H1 (cell line): ENCODE measurements around the gene NXPH3. TPM values are rescaled to one million over a fixed set of nuclear protein-coding genes. Genes with fewer than 3 reads are reported as not detected.

ENCODE experiments used
- CTCF ChIA-PET: fragments of 300-600 bp; sonication (Branson Sonifier 250); formaldehyde crosslinking; loops from one replicate; lab custom pipeline; 2021; ENCODE audit not compliant: partially characterized antibody; lab: Charles Lee
- POLR2A ChIA-PET: fragments of 300-600 bp; sonication (Branson Sonifier 250); formaldehyde crosslinking; loops from one replicate; lab custom pipeline; 2021; ENCODE audit warnings: inconsistent platforms; ENCODE audit not compliant: partially characterized antibody; lab: Charles Lee
- DNase-seq, 2 experiments: peaks; one replicate each; pipeline versions ENCODE4 v3.0.0 to v3.0.0-alpha.2; 2010 to 2022; ENCODE audit warnings: low spot score in 2 of 2, low read depth in 1 of 2, mixed read lengths in 1 of 2
- FAIRE-seq: peaks from 2 replicates; lab custom pipeline; 2011; peaks lifted over from hg19 to GRCh38; lab: Jason Lieb, UNC
- H2AFZ ChIP-seq: 2 replicates; pipeline ENCODE4 v1.8.1; 2012; ENCODE audit warnings: low read length, inconsistent platforms
- H2AK5ac ChIP-seq: 2 replicates; pipeline ENCODE4 v1.6.1; 2013; ENCODE audit warnings: low read depth, low read length
- H2BK120ac ChIP-seq: replicated peaks from 2 replicates; pipeline ENCODE3; 2013; ENCODE audit warnings: low read depth, low read length, inconsistent platforms
- H2BK12ac ChIP-seq: 2 replicates; pipeline ENCODE4 v1.6.1; 2013; ENCODE audit warnings: low read depth, low read length
- H2BK15ac ChIP-seq: 2 replicates; pipeline ENCODE4 v1.6.1; 2013; ENCODE audit warnings: low read length
- H2BK20ac ChIP-seq: 2 replicates; pipeline ENCODE4 v1.6.1; 2013; ENCODE audit warnings: low read length
- H2BK5ac ChIP-seq: 2 replicates; pipeline ENCODE4 v1.6.1; 2013; ENCODE audit warnings: low read depth, low read length
- H3K14ac ChIP-seq: 2 replicates; pipeline ENCODE4 v1.6.1; 2013; ENCODE audit warnings: inconsistent platforms; ENCODE audit not compliant: insufficient read length
- H3K18ac ChIP-seq: 2 replicates; pipeline ENCODE4 v1.6.1; 2013; ENCODE audit warnings: low read length; ENCODE audit errors: extremely low read depth
- H3K23ac ChIP-seq: 2 replicates; pipeline ENCODE4 v1.6.1; 2013; ENCODE audit warnings: inconsistent platforms; ENCODE audit not compliant: insufficient read length
- H3K23me2 ChIP-seq: 2 replicates; pipeline ENCODE4 v1.6.1; 2013; ENCODE audit warnings: low read depth, low read length
- H3K27ac ChIP-seq: 2 replicates; pipeline ENCODE4 v1.6.1; 2011; ENCODE audit warnings: low read depth, low read length, inconsistent platforms
- H3K27me3 ChIP-seq, 4 experiments: replicated peaks in 1 of 4; 1 replicate in 1 of 4; 2 replicates in 3 of 4; pipeline versions ENCODE4 v1.6.1 to v1.8.1; 2011 to 2013; ENCODE audit warnings: low read length in 3 of 4, mild to moderate bottlenecking in 3 of 4, inconsistent platforms in 2 of 4, mixed read lengths in 2 of 4, moderate library complexity in 1 of 4; ENCODE audit not compliant: control insufficient read depth in 3 of 4, insufficient read depth in 3 of 4; ENCODE audit errors: extremely low read depth in 1 of 4
- H3K36me3 ChIP-seq, 4 experiments: 2 replicates each; pipeline versions ENCODE4 v1.6.1 to v1.8.1; 2011 to 2013; ENCODE audit warnings: mild to moderate bottlenecking in 4 of 4, low read length in 3 of 4, moderate library complexity in 2 of 4, control low read depth in 1 of 4, inconsistent platforms in 1 of 4; ENCODE audit not compliant: insufficient read depth in 4 of 4, control insufficient read depth in 2 of 4
- H3K4ac ChIP-seq: replicated peaks from 2 replicates; pipeline ENCODE3; 2013; ENCODE audit warnings: low read length, low read depth, mixed read lengths, inconsistent platforms; ENCODE audit not compliant: insufficient read length
- H3K4me1 ChIP-seq, 4 experiments: replicated peaks in 1 of 4; 1 replicate in 1 of 4; 2 replicates in 3 of 4; pipeline versions ENCODE4 v1.6.1 to v1.8.1; 2011 to 2013; ENCODE audit warnings: low read length in 3 of 4, inconsistent platforms in 2 of 4, mixed read lengths in 1 of 4; ENCODE audit not compliant: insufficient read depth in 4 of 4, control insufficient read depth in 3 of 4
- H3K4me2 ChIP-seq, 2 experiments: 2 replicates each; pipeline versions ENCODE4 v1.6.1 to v1.8.1; 2011 to 2013; ENCODE audit warnings: low read depth in 2 of 2, low read length in 2 of 2, control low read depth in 1 of 2, inconsistent platforms in 1 of 2, mild to moderate bottlenecking in 1 of 2; ENCODE audit not compliant: insufficient read depth in 1 of 2
- H3K4me3 ChIP-seq, 4 experiments: fragments of 200-600, 300-600 bp in 1 of 4; sonication (generic), shearing (Covaris generic), sonication (Bioruptor Twin) in 1 of 4; 2 replicates each; pipeline versions ENCODE4 v1.5.1 to v1.8.1; 2011 to 2016; ENCODE audit warnings: low read length in 4 of 4, low read depth in 3 of 4, control low read depth in 2 of 4, inconsistent platforms in 2 of 4, mild to moderate bottlenecking in 2 of 4, mixed read lengths in 1 of 4, moderate library complexity in 1 of 4; ENCODE audit not compliant: insufficient read depth in 2 of 4; ENCODE audit errors: extremely low read depth in 1 of 4
- H3K56ac ChIP-seq: replicated peaks from 2 replicates; pipeline ENCODE3; 2013; ENCODE audit warnings: low read depth, mild to moderate bottlenecking, mixed read lengths, low read length, inconsistent platforms; ENCODE audit not compliant: insufficient read length
- H3K79me1 ChIP-seq: 2 replicates; pipeline ENCODE4 v1.6.1; 2013; ENCODE audit warnings: low read depth, low read length, control low read depth
- H3K79me2 ChIP-seq, 2 experiments: 2 replicates each; pipeline versions ENCODE4 v1.6.1 to v1.8.1; 2012 to 2013; ENCODE audit warnings: low read length in 2 of 2, mild to moderate bottlenecking in 2 of 2, inconsistent platforms in 1 of 2; ENCODE audit not compliant: insufficient read depth in 2 of 2, control insufficient read depth in 1 of 2
- H3K9ac ChIP-seq, 4 experiments: replicated peaks in 1 of 4; 1 replicate in 1 of 4; 2 replicates in 3 of 4; pipeline versions ENCODE4 v1.6.1 to v1.8.1; 2011 to 2013; ENCODE audit warnings: low read depth in 3 of 4, low read length in 3 of 4, control low read depth in 2 of 4, mild to moderate bottlenecking in 2 of 4, moderate library complexity in 2 of 4, inconsistent platforms in 1 of 4; ENCODE audit errors: extremely low read depth in 1 of 4
- H3K9me3 ChIP-seq, 2 experiments: 2 replicates each; pipeline versions ENCODE4 v1.6.1 to v1.8.1; 2012 to 2013; ENCODE audit warnings: mild to moderate bottlenecking in 2 of 2, moderate library complexity in 2 of 2, control low read depth in 1 of 2, inconsistent platforms in 1 of 2, low read depth in 1 of 2, low read length in 1 of 2, mixed read lengths in 1 of 2; ENCODE audit not compliant: insufficient read depth in 2 of 2
- H4K20me1 ChIP-seq, 2 experiments: replicated peaks in 1 of 2; 2 replicates each; pipeline versions ENCODE3 to v1.8.1; 2011 to 2013; ENCODE audit warnings: inconsistent platforms in 2 of 2, low read length in 2 of 2, mild to moderate bottlenecking in 1 of 2; ENCODE audit not compliant: insufficient read depth in 2 of 2, control insufficient read depth in 1 of 2
- H4K5ac ChIP-seq: 2 replicates; pipeline ENCODE4 v1.6.1; 2013; ENCODE audit warnings: low read length, low read depth, mixed read lengths, inconsistent platforms; ENCODE audit not compliant: insufficient read length
- H4K8ac ChIP-seq: 2 replicates; pipeline ENCODE4 v1.8.0; 2013; ENCODE audit warnings: mild to moderate bottlenecking, moderate library complexity, low read length, inconsistent platforms; ENCODE audit not compliant: insufficient read depth; ENCODE audit errors: extremely low read depth
- H4K91ac ChIP-seq: replicated peaks from 2 replicates; pipeline ENCODE3; 2013; ENCODE audit warnings: low read length, mixed read lengths, inconsistent platforms; ENCODE audit not compliant: insufficient read length
- CREB1 ChIP-seq: IDR thresholded peaks from 2 replicates; pipeline ENCODE4 v1.6.1; 2012; ENCODE audit warnings: inconsistent platforms
- KDM1A ChIP-seq: fragments of 200-600, 300-600 bp; sonication (generic); IDR thresholded peaks from 2 replicates; pipeline ENCODE4 v1.7.1; 2016; ENCODE audit warnings: mild to moderate bottlenecking, low read length, borderline replicate concordance
- PHF8 ChIP-seq: fragments of 200-600 bp; sonication (generic); conservative IDR thresholded peaks from 2 replicates; pipeline ENCODE4 v1.7.1; 2012; ENCODE audit warnings: low read depth, mild to moderate bottlenecking, inconsistent platforms, low read length, moderate library complexity
- POLR2A ChIP-seq, 2 experiments: IDR thresholded peaks; 1 replicate in 1 of 2; 2 replicates in 1 of 2; pipeline ENCODE4 v1.6.1; 2011; ENCODE audit warnings: low read depth in 2 of 2, low read length in 2 of 2, mild to moderate bottlenecking in 2 of 2; ENCODE audit errors: control extremely low read depth in 1 of 2
- RAD21 ChIP-seq, 2 experiments: IDR thresholded peaks in 1 of 2; conservative IDR thresholded peaks in 1 of 2; 2 replicates each; pipeline ENCODE4 v1.6.1; 2011; ENCODE audit warnings: low read depth in 2 of 2, low read length in 2 of 2, improper control_type of control experiment in 1 of 2, inconsistent platforms in 1 of 2, mild to moderate bottlenecking in 1 of 2, moderate library complexity in 1 of 2
- RBBP5 ChIP-seq: IDR thresholded peaks from 2 replicates; pipeline ENCODE4 v1.7.1; 2012; ENCODE audit warnings: low read depth, mild to moderate bottlenecking, inconsistent platforms, low read length, moderate library complexity, borderline replicate concordance
- SIRT6 ChIP-seq: IDR thresholded peaks from one replicate; pipeline ENCODE4 v1.7.1; 2012; ENCODE audit warnings: low read length, inconsistent platforms
- SP2 ChIP-seq: IDR thresholded peaks from 2 replicates; pipeline ENCODE4 v1.6.1; 2012; ENCODE audit warnings: mild to moderate bottlenecking, low read length, inconsistent platforms
- SP4 ChIP-seq: IDR thresholded peaks from 2 replicates; pipeline ENCODE4 v1.6.1; 2012; ENCODE audit warnings: low read length, inconsistent platforms
- WGBS, 2 experiments: shearing (Covaris generic) in 1 of 2; methylation state at CpG; one replicate each; pipeline versions ENCODE4 v1.1.6 to v1.1.7; 2013 to 2015; ENCODE audit warnings: low lambda C conversion rate in 2 of 2, mixed read lengths in 2 of 2, inconsistent platforms in 1 of 2, low coverage in 1 of 2, missing lambda C conversion rate in 1 of 2; ENCODE audit not compliant: insufficient replicate concordance in 2 of 2, insufficient coverage in 1 of 2, insufficient read length in 1 of 2; ENCODE audit errors: extremely low coverage in 1 of 2, missing lambda C conversion rate in 1 of 2; 5-methylcytosine and 5-hydroxymethylcytosine counted together
- polyA plus RNA-seq, 7 experiments: library from polyadenylated mRNA; depleted of rRNA in 3 of 7; stranded (reverse) in 5 of 7; unstranded in 2 of 7; fragments of >200 nt in 5 of 7; fragments of 200-250 nt in 2 of 7; gene quantifications; 1 replicate in 5 of 7; 2 replicates in 1 of 7; 4 replicates in 1 of 7; pipeline versions ENCODE4 v1.2.1 to v1.2.3, GENCODE V29; 2011 to 2013; ENCODE audit warnings: missing spikeins in 2 of 7, mixed read lengths in 2 of 7
- total RNA-seq: library from RNA; stranded (reverse); fragmentation: NEBNext Ultra II Directional; extraction: Animal tissue kit (Norgen Biotek cat#: 25700); gene quantifications from 2 replicates; pipeline ENCODE4 v1.2.1, GENCODE V29; 2021
- TF ChIP-seq, protein P1 (sequence below), 3 experiments: IDR thresholded peaks; 1 replicate in 2 of 3; 2 replicates in 1 of 3; pipeline versions ENCODE4 v1.5.1 to v1.6.1; 2011; ENCODE audit warnings: low read length in 3 of 3, mild to moderate bottlenecking in 3 of 3, inconsistent platforms in 2 of 3, low read depth in 1 of 3, moderate library complexity in 1 of 3; ENCODE audit not compliant: insufficient read depth in 1 of 3; ENCODE audit errors: control extremely low read depth in 1 of 3

NXPH3 gene
- total and polyA plus RNA-seq, 2 of the 8 experiments (the other 6 are each of a cell fraction or from before 2014, with no cell fraction given), result 2.5 to 3.7 TPM

DNA sequence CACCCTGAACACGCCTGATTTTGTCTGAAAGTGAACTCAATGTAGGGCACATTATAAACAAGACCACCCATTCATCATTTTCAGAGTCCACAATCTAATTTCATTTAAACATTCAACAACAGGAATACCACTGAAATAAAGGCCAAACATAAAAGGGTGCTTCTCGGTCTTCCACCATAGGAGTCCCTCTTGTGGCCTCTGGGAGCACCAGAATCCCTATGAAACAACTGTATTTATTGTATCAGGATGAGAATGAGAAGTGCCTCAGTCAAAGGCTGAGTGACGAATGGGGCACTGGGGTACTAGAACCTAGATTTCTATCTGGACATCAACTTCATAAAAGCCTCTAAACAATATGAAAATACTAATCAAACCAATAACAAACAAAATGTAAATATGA, 40.4 kb downstream of the NXPH3 start:
- CTCF ChIA-PET, result interaction anchor here (0.9 to 2.4 kb wide), 12 partner anchors 11 to 236 kb away, joined by 3 to 8 read pairs (median 4); no protein-coding TSS in a partner anchor
- H2AFZ ChIP-seq, result no peak overlapping the region
- H4K8ac ChIP-seq, result no peak overlapping the region
- H4K5ac ChIP-seq, result no peak overlapping the region
- no peak overlapping the region for H3K27ac ChIP-seq
- H2BK20ac ChIP-seq, result no peak overlapping the region
- H3K4me1 ChIP-seq, result no peaks in the 10 kb centered on the region
- H3K27me3 ChIP-seq, result no peaks in the 10 kb centered on the region
- no peak overlapping the region for H2BK120ac ChIP-seq
- H4K20me1 ChIP-seq, result peaks cover under 1 to 7% of the 10 kb centered on the region in 2 experiments
- no peak overlapping the region for H3K4me3 ChIP-seq
- no peaks in the 10 kb centered on the region for H3K79me2 ChIP-seq
- no peaks in the 10 kb centered on the region for H3K9me3 ChIP-seq
- no peak overlapping the region for H2BK5ac ChIP-seq
- H4K91ac ChIP-seq, result no peak overlapping the region
- H3K18ac ChIP-seq, result no peak overlapping the region
- 78% methylated on average over 3 of the region's 3 CpGs; no CpG with 5 or more reads in 1 of the 2 experiments for WGBS, 2 experiments
- H3K23me2 ChIP-seq, result no peaks in the 10 kb centered on the region
- no peaks in the 10 kb centered on the region for H3K79me1 ChIP-seq
- no peak overlapping the region for H3K9ac ChIP-seq
- H2AK5ac ChIP-seq, result no peak overlapping the region
- H2BK12ac ChIP-seq, result no peak overlapping the region
- DNase-seq (no peak), FAIRE-seq (no peak)
- no peak overlapping the region for H3K4ac ChIP-seq
- no peak overlapping the region for H3K4me2 ChIP-seq
- H3K36me3 ChIP-seq, result peaks cover 0 to 46% (median 11%) of the 10 kb centered on the region in 4 experiments; a peak in 7 of 8 replicates
- no peak overlapping the region for H3K56ac ChIP-seq
- H3K14ac ChIP-seq, result no peak overlapping the region
- TF ChIP-seq SP4 (no peak), KDM1A (no peak), RAD21 (IDR thresholded peaks at IDR 0.05 in 1 of 2, conservative IDR thresholded peaks at IDR 0.05 in 1 of 2; ENCODE audit: low read depth in 2 of 2, low read length in 2 of 2) (peak; percentile 11 to 34; a peak in 3 of 4 replicates), PHF8 (no peak), CREB1 (no peak), SP2 (no peak), POLR2A (IDR thresholded peaks at IDR 0.05; ENCODE audit: control extremely low read depth in 1 of 2, low read depth in 2 of 2, low read length in 2 of 2) (no peak), RBBP5 (no peak), SIRT6 (no peak)
- TF ChIP-seq, protein P1, sequence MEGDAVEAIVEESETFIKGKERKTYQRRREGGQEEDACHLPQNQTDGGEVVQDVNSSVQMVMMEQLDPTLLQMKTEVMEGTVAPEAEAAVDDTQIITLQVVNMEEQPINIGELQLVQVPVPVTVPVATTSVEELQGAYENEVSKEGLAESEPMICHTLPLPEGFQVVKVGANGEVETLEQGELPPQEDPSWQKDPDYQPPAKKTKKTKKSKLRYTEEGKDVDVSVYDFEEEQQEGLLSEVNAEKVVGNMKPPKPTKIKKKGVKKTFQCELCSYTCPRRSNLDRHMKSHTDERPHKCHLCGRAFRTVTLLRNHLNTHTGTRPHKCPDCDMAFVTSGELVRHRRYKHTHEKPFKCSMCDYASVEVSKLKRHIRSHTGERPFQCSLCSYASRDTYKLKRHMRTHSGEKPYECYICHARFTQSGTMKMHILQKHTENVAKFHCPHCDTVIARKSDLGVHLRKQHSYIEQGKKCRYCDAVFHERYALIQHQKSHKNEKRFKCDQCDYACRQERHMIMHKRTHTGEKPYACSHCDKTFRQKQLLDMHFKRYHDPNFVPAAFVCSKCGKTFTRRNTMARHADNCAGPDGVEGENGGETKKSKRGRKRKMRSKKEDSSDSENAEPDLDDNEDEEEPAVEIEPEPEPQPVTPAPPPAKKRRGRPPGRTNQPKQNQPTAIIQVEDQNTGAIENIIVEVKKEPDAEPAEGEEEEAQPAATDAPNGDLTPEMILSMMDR (IDR thresholded peaks at IDR 0.05; ENCODE audit: control extremely low read depth in 1 of 3, insufficient read depth in 1 of 3, low read depth in 1 of 3, low read length in 3 of 3), result peak in 2 of 3 experiments; percentile 14 to 16; a peak in 2 of 4 replicates
- no peak overlapping the region for H3K23ac ChIP-seq
- H2BK15ac ChIP-seq, result no peak overlapping the region
- POLR2A ChIA-PET, result interaction anchor here (1.1 kb wide), 1 partner anchor 11 kb away, joined by 4 read pairs; no protein-coding TSS in a partner anchor
